Skin of body (tissue), 2 donors: ENCODE results near the gene TXLNB. TPM values are rescaled to one million over a fixed set of nuclear protein-coding genes. Genes with fewer than 3 reads are reported as not detected.

Experiments
- DNase-seq: peaks from one replicate; lab custom pipeline; 2025; lab: John Stamatoyannopoulos, UW
- total RNA-seq: library from RNA; depleted of rRNA; stranded (reverse); fragments of >200 nt; gene quantifications from one replicate; pipeline ENCODE4 v1.2.3, GENCODE V29; 2014

The TXLNB gene
- total RNA-seq, result 15.0 TPM

GRCh38 chr6:139291813-139292619, at the start of gene TXLNB:
TXLNB (minus strand) TSS chr6:139291998; CDS start chr6:139288899, 3,099 bp downstream.
- peak; percentile 70 for DNase-seq

- DNase-seq, result no peak
Observed at GRCh38 chr6:139341060-139341459, 49.3 kb upstream of the TXLNB start.

- DNase-seq, result peak; percentile 77
Observed at GRCh38 chr6:139338795-139339194, 47.0 kb upstream of the TXLNB start.

- DNase-seq, result no peak
Observed at GRCh38 chr6:139337830-139338229, 46.0 kb upstream of the TXLNB start.

GRCh38 chr6:139337001-139337400, 45.2 kb upstream of the TXLNB start:
- no peak for DNase-seq

- DNase-seq, result no peak
Observed at GRCh38 chr6:139336488-139336887, 44.7 kb upstream of the TXLNB start.

GRCh38 chr6:139335447-139336210, 43.8 kb upstream of the TXLNB start:
- no peak for DNase-seq

GRCh38 chr6:139334806-139335446, 43.1 kb upstream of the TXLNB start:
- peak; percentile 89 for DNase-seq

- DNase-seq, result no peak
Observed at GRCh38 chr6:139330826-139331500, 39.2 kb upstream of the TXLNB start.

GRCh38 chr6:139330306-139330705, 38.5 kb upstream of the TXLNB start:
- DNase-seq, result no peak

- DNase-seq, result no peak
Observed at GRCh38 chr6:139329224-139329623, 37.4 kb upstream of the TXLNB start.

- no peak for DNase-seq
Observed at GRCh38 chr6:139327038-139327437, 35.2 kb upstream of the TXLNB start.

- DNase-seq, result no peak
Observed at GRCh38 chr6:139325686-139326085, 33.9 kb upstream of the TXLNB start.

- no peak for DNase-seq
Observed at GRCh38 chr6:139325125-139325524, 33.3 kb upstream of the TXLNB start.

- no peak for DNase-seq
Observed at GRCh38 chr6:139324301-139324555, 32.4 kb upstream of the TXLNB start.

- DNase-seq, result peak; percentile 49
Observed at GRCh38 chr6:139323511-139324300, 31.9 kb upstream of the TXLNB start.

GRCh38 chr6:139320081-139320480, 28.3 kb upstream of the TXLNB start:
- DNase-seq, result no peak

- DNase-seq, result no peak
Observed at GRCh38 chr6:139316622-139317317, 25.0 kb upstream of the TXLNB start.

- no peak for DNase-seq
Observed at GRCh38 chr6:139313784-139314545, 22.2 kb upstream of the TXLNB start.

GRCh38 chr6:139313229-139313628, 21.4 kb upstream of the TXLNB start:
- no peak for DNase-seq
